ENCODE data around the gene AKR7A2. TPM values are rescaled to one million over a fixed set of nuclear protein-coding genes. Genes with fewer than 3 reads are reported as not detected.

Gene AKR7A2
- total RNA-seq, 1 donor from 2014 or later, result 34.1 TPM

DNA sequence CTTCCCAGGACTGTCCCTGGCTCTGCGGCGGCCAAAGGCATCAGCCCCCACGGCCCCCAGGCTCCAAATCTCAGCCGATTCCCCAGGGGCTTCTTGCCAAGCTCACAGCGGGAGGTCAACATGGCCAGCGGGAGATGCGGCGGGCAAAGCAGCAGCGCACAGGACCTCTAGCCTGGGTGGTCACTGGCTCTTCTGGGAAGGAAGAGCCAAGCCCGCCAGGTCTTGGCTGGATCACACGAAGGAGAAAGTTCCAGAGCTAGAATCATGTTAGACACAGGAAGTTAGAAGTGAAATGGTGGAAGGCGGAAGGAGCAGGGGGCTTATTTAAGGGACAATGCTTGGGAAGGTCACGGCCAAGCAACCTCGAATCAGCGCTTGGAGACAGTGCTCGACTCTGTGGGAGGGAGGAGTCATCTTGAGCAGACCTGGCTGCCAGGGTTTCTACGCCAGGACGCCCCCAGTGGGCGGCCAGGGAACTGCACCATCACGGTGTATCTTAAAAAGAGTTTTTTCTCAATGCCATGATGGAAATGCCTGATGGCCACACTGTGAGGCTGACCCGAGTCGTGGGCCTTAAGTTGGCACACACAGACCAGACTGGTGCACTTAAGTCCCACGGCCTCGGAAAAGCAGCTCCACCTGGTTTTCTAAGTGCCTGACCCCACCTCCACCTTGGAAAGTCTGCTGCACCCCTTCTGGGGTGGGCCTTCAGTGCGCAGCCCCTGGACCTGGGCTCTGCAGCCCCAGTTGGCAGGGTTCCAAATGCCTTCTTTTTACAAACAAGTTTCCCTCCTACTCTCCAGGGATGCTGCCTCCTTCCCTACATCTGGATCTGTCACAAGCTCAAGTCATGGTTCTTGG lies 29.5 kb upstream of the AKR7A2 start:
- H3K9me3 Mint-ChIP-seq (ENCODE audit: unreplicated experiment), result no peaks in the 10 kb centered on the region
- peak overlapping the region; percentile 16 for H3K4me3 Mint-ChIP-seq (ENCODE audit: unreplicated experiment)
- no peak overlapping the region for H3K27ac Mint-ChIP-seq (ENCODE audit: unreplicated experiment)
- H3K4me1 Mint-ChIP-seq (ENCODE audit: unreplicated experiment), result no peaks in the 10 kb centered on the region
- DNase-seq (ENCODE audit: low spot score), result peak; percentile 83
- H3K36me3 Mint-ChIP-seq (ENCODE audit: low read depth, unreplicated experiment), result peaks cover 22% of the 10 kb centered on the region
- peak; percentile 98 for TF ChIP-seq CTCF (IDR thresholded peaks at IDR 0.05; ENCODE audit: unreplicated experiment)
- peaks cover 4% of the 10 kb centered on the region for H3K27me3 Mint-ChIP-seq (ENCODE audit: unreplicated experiment)

GRCh38 chr1:19340387-19340937 lies 28.5 kb upstream of the AKR7A2 start:
- no peaks in the 10 kb centered on the region for H3K4me1 Mint-ChIP-seq (ENCODE audit: unreplicated experiment)
- DNase-seq (ENCODE audit: low spot score), result no peak
- peaks cover 9% of the 10 kb centered on the region for H3K27me3 Mint-ChIP-seq (ENCODE audit: unreplicated experiment)
- no peak for TF ChIP-seq CTCF (IDR thresholded peaks at IDR 0.05; ENCODE audit: unreplicated experiment)
- peak overlapping the region; percentile 31 for H3K4me3 Mint-ChIP-seq (ENCODE audit: unreplicated experiment)
- H3K27ac Mint-ChIP-seq (ENCODE audit: unreplicated experiment), result no peak overlapping the region
- no peaks in the 10 kb centered on the region for H3K9me3 Mint-ChIP-seq (ENCODE audit: unreplicated experiment)
- peaks cover 16% of the 10 kb centered on the region for H3K36me3 Mint-ChIP-seq (ENCODE audit: low read depth, unreplicated experiment)

- peaks cover 13% of the 10 kb centered on the region for H3K36me3 Mint-ChIP-seq (ENCODE audit: low read depth, unreplicated experiment)
- no peaks in the 10 kb centered on the region for H3K9me3 Mint-ChIP-seq (ENCODE audit: unreplicated experiment)
- H3K4me3 Mint-ChIP-seq (ENCODE audit: unreplicated experiment), result no peak overlapping the region
- H3K27ac Mint-ChIP-seq (ENCODE audit: unreplicated experiment), result peak overlapping the region; percentile 21
- no peak for DNase-seq (ENCODE audit: low spot score)
- no peak for TF ChIP-seq CTCF (IDR thresholded peaks at IDR 0.05; ENCODE audit: unreplicated experiment)
- H3K27me3 Mint-ChIP-seq (ENCODE audit: unreplicated experiment), result peaks cover 9% of the 10 kb centered on the region
- no peaks in the 10 kb centered on the region for H3K4me1 Mint-ChIP-seq (ENCODE audit: unreplicated experiment)
Measured at GRCh38 chr1:19339214-19339861, 27.4 kb upstream of the AKR7A2 start.

- Mint-ChIP-seq H3K36me3 (ENCODE audit: low read depth, unreplicated experiment) (peaks cover 8% of the 10 kb centered on the region), H3K27ac (ENCODE audit: unreplicated experiment) (no peak overlapping the region), H3K4me3 (ENCODE audit: unreplicated experiment) (peak overlapping the region; percentile 37), H3K4me1 (ENCODE audit: unreplicated experiment) (no peaks in the 10 kb centered on the region), H3K9me3 (ENCODE audit: unreplicated experiment) (no peaks in the 10 kb centered on the region), H3K27me3 (ENCODE audit: unreplicated experiment) (peaks cover 13% of the 10 kb centered on the region)
- TF ChIP-seq CTCF (IDR thresholded peaks at IDR 0.05; ENCODE audit: unreplicated experiment), result peak; percentile 35
- DNase-seq (ENCODE audit: low spot score), result peak; percentile 55
Measured at GRCh38 chr1:19338323-19338762, 26.4 kb upstream of the AKR7A2 start.

All from endothelial cell (in vitro differentiated cells).